GM21447 (cell line): ENCODE data around the gene CDC20.

ENCODE experiments used
- ATAC-seq: cut with Tn5 transposase; IDR thresholded peaks from one replicate; pipeline ENCODE4 v1.9.1; 2021; ENCODE audit not compliant: unreplicated experiment

The CDC20 gene

DNA sequence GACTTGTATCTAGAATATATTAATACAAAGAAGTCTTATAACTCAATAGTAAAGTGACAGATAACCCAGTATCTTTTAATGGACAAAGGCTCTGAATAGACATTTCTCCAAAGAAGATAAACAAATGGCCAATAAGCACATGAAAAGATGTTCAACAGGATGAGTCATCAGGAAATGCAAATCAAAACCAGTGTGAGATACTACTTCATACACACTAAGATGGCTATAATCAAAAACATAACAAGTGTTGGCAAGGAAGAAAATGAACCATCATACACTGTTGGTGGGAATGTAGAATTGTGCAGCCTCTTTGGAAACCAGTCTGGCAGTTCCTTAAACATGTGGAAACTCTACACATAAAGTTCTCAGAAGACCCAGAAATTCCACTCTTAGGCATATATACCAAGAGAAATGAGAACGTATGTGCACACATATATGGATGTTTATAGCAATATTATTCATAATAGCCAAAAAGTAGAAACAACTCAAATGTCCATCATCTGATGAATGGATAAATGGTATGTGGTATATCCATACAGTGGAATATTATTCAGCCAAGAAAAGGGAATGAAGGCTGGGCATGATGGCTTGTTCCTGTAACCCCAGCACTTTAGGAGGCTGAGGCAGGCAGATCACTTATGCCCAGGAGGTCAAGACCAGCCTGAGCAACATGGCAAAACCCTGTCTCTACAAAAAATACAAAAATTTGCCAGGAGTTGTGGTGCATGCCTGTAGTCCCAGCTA is 31.1 kb upstream of the CDC20 start:
- no peak for ATAC-seq

DNA sequence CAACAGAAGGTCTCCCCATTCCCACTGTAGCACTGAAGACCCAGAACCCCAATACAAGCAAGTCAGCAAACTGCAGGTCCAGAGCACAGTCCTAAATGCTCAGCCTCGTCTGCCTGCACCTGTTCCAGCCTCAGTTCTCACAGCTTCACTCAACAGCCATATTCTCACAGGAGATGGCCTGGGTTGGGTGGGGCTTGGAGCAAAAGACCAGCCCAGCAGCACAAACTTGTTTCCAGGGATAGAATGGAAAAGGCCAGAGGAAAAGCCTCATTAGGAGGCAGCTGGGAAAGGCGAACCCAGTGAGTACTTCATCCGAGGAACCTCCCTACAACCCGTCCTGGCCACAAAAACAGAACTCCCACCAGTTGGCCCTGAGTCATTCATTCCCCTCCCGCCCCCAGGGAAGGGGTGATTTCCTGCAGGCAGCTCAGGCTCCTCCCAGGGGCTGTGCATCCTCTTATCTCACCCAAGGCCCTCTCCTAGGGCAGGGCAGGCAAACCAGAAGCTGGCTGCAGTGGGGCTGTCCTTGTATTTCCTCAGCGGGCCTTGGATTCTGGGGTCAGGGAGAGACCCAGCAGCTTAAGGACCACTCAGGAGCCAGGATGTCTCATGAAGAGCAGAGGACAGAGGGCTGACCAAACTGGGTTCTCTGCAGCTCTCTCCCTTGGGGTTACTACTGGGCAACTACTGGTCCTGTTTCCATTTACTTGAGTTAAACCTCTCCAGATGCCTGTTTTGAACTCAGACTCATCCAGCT is 28.6 kb upstream of the CDC20 start:
- no peak for ATAC-seq

DNA sequence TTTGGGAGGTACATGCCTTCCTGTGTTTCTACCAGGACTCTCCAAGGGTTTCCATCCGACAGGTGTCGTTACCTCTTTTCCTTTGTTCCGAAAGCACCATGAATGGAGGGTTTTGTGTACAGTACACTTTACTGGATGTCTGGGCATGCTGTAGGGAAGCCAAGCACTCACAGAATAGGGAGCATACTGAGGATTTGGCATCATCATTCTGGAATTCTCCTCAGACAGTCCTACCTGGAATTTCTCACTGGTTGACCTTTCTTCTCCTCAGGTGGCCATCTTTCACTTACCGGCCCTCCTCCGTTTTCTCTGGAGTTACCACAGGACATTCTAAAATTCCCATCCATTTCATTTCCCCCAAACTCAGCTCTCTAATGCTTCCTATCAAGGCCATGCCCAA is 27.1 kb upstream of the CDC20 start:
- no peak for ATAC-seq

DNA sequence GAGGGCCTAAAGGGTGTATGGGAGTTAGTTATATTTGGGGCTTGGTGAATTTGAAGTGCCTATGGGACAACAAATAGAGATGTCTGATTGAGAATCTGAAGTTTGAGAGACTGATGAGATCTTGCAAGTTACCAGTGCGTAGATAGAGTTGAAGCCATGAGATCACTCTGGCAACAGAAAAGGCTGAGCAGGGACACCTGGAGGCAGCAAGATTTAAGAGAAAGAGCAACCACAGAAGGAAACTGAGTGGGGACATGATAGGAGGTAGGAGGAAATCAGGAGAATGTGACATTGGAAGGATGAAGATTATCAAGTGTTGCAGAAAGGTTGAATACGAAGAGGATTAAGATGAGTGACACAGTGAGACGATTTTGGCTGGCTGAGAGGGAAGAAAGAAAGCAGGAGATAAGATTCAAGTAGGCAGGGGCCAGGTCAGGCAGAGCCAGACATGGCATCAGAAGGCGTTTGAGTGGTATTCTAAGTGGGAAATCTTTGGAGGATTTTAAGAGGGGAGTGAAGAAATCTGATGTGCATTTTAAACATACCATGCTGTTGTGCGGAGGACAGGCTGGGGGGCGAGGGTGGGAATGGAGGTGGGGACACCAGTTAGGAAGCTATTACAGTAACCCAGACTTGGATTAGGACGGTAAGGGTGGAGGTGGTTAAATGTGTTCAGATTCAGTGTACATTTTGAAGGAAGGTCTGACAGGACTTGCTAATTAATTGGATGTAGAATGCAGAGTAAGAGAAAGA is 24.2 kb upstream of the CDC20 start:
- no peak for ATAC-seq

DNA sequence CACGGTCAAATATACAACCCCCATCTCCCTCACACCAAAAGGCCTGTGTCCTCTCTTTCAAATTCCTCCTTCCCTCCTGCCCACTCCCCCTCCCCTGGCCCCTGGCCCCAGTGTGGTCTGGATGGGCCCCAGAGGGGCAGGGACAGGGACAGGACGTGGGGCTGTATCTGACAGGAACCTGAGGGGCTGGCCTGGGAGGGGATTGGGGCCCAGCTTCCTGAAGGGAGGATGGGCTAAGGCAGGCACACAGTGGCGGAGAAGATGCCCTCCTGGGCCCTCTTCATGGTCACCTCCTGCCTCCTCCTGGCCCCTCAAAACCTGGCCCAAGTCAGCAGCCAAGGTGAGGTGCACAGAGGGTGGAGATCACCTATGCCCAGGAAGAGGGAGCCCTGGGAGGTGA is 21.2 kb upstream of the CDC20 start, which contains the start of gene MPL:
Gene MPL (plus strand): TSS at position 231 of the 400 bp plus-strand sequence. CDS start 31 bp downstream, at position 262.
- no peak for ATAC-seq

DNA sequence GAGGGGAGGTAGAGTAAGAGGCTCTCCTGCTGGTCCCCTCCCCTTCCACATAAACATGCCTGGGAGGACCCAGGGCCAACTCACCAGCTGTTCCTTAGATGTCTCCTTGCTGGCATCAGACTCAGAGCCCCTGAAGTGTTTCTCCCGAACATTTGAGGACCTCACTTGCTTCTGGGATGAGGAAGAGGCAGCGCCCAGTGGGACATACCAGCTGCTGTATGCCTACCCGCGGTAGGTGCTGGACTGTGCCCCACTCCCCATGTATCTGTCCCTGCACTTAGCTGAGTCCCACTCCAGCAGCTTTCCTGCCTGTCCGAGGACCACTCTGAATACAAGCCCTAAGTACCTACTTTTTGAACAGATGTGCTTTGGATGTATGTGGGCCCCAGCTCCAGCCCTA is 20.8 kb upstream of the CDC20 start:
- ATAC-seq = no peak

DNA sequence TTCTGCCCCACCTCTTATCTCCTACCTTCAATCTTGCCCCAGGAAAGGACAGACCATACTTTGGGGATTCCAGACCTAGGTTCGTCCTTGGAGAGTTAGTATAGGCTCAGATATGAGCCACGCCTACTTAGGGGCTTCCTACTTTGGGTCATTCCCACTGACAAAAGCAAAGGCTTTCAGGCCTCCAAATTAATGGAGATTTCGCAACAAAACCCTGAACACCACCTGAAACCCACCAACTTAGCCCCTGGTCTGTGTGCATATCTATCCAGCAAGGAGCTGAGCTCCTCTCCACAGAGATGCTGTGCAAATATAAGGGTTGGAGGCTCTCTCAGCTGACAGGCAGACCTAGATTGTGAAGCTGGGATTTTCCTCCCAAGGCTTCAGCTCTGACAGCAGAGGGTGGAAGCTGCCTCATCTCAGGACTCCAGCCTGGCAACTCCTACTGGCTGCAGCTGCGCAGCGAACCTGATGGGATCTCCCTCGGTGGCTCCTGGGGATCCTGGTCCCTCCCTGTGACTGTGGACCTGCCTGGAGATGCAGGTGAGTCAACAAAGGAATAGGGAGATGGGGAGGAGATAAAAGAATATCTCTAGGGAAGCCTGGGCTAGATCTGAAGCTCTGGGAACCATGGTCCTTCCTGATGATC is 19.1 kb upstream of the CDC20 start:
- no peak for ATAC-seq

DNA sequence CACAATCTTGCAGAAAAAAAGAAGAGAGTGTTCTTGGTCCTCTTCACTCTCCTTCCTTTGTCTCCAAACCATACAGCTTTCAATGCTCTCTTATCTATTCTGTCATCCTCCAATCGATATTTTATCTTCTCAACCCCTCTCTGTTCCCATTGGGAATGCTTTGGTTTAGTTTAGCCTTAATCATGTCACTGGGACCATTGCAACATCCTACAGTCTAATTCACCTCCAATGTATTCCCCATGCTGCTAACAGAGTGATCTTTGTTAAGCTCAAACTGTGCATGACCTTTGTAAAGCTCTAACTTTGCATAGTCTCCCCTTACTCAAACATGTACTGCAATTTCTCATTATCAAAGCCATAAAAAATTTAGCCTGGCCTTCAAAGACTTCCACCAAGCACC is 18.2 kb upstream of the CDC20 start:
- no peak for ATAC-seq

DNA sequence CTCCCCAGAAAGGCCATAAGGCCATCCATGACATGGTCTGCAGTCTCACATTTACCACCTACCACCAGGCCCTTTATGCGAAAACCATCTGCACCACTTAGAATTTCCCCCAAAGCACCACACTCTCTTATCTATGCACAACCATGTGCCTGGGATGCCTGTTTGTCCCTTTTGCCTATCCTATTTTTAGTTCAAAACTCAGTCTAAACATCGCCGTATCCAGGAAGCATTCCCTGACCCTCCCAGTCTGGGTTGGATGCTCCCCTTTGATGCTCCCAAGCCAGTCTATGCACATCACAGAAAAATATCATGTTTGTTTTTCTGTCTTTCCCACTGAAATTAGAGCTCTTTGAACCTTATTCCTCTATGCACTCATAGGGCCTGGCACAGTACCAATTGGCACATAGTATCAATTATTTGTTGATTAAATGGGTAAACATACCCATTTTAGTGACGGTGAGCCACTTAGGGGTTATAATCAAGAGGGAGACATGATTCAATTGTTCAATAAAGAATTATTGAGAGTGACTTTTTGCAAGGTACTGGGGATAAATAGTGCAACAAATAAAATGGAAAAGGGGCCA is 14.4 kb upstream of the CDC20 start:
- ATAC-seq = no peak

DNA sequence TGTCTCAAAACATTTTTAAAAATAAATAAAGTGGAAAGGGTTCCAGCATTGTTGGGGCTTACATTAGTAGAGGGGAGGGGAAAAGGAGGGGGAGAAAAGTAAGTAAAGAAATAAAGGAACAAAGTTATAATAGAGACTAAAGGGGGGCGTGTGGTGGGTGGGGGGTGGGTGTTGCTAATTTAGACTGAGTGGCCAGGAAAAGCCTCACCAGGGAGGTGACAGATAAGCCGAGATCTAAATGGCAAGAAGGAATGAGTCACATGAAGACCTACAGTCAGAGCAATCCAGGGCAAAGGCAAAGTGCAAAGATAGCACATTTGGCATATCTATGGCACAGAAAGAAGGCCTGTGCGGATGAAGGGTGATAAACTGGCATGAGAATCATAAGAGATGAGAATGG is 13.7 kb upstream of the CDC20 start:
- no peak for ATAC-seq

DNA sequence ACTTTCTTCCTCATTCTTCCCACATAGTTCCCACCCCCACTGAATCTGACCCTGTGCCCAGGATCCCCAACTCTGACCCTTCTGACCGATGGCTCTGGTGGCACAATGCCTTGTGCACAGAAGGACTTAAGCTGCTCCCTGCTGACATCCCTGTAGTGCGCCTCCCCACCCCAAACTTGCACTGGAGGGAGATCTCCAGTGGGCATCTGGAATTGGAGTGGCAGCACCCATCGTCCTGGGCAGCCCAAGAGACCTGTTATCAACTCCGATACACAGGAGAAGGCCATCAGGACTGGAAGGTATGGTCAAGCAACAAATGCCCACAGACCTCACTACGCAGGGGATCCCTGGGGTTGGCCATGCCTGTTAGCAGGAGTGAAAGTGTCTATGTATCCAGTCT is 12.1 kb upstream of the CDC20 start:
- ATAC-seq = no peak

DNA sequence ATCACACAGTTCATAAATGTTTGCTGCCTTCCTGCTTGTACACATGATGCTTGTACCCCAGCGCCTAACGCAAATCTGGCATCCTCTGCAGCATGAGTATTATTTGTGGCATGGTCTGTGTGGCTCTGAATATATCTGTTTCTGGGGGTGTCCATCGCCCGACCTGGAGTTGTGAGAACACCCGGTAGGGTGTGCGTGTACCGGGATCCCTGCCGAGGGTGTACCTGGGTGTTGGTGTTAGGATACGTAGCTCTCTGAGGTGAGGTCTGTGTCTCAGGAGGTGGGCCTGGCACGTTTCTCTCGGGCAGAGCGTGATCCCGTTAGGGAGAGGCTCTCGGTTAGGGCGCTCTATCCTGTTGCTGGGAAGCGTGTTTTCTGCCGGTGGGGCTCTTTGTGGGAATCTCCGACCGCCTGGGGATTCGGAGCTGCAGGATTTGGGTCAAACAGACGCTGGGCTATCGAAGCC is 10.4 kb upstream of the CDC20 start:
- ATAC-seq = no peak

DNA sequence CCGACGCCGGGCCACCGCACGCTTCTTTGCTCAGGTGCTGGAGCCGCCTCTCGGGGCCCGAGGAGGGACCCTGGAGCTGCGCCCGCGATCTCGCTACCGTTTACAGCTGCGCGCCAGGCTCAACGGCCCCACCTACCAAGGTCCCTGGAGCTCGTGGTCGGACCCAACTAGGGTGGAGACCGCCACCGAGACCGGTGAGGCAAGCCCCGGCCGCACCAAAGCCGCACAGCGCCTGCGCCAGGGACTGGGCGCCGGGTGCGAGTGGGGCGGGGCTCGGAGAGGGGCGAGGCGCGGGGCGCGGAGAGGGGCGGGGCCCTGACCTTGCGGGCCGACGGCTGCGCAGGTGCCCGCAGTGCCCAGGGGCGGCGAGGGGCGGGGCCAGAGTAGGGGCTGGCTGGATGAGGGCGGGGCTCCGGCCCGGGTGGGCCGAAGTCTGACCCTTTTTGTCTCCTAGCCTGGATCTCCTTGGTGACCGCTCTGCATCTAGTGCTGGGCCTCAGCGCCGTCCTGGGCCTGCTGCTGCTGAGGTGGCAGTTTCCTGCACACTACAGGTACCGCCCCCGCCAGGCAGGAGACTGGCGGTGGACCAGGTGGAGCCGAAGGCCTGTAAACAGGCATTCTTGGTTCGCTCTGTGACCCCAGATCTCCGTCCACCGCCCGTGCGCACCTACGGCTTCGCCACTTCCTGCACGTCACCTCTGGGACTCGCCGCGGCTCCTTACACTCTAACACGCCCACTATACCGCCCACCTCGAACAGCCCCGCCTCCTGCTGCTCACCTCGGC is 9.8 kb upstream of the CDC20 start:
- ATAC-seq = peak; percentile 81

DNA sequence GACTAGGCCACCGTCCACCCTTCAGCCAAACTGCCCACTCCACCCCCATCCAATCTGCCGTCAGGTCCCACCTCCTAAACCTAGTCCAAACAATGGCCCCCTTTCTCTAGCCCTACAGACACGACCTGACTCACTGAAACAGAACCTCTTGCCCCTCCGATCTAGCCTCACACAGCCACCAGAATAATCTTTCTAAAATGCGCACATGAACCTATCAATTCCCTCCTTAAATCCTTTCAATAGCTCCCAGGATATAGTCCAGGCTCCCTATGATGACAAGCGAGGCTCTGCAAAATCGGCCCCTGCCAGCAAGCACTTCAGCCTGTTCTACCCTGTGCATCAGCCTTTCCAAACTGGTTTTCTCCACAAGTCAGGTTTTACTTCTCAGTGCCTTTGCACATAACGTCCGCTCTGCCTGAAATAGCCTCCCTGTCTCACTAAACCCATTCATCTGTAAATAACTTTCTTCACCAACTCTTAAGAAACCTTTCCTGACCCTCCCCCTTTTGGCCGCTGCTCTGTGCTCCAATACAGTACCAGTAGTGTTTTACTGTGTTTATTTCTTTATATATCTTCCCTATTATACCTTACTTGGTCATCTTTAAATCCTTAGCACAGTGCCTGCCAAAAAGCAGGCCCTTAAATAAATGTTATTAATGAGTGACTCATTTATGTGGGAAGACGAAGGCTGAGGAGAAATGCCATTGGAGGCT is 9.0 kb upstream of the CDC20 start:
- no peak for ATAC-seq

DNA sequence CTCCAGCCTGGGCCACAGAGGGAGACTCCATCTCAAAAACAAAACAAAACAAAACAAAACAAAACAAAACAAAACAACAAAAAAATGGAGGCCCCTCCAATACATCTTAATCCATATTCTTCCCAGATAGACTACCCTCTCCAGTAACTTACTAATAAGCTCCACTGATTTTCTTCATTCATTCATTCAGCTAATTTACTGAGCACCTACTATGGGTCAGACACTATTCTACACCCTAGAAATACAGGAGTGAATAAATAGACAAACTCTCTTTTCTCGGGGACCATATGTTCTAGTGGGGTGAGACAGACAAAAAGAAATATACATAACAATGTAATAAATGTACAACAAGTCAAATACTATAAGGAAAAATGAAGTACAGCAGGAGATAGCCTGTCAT is 7.8 kb upstream of the CDC20 start:
- no peak for ATAC-seq

DNA sequence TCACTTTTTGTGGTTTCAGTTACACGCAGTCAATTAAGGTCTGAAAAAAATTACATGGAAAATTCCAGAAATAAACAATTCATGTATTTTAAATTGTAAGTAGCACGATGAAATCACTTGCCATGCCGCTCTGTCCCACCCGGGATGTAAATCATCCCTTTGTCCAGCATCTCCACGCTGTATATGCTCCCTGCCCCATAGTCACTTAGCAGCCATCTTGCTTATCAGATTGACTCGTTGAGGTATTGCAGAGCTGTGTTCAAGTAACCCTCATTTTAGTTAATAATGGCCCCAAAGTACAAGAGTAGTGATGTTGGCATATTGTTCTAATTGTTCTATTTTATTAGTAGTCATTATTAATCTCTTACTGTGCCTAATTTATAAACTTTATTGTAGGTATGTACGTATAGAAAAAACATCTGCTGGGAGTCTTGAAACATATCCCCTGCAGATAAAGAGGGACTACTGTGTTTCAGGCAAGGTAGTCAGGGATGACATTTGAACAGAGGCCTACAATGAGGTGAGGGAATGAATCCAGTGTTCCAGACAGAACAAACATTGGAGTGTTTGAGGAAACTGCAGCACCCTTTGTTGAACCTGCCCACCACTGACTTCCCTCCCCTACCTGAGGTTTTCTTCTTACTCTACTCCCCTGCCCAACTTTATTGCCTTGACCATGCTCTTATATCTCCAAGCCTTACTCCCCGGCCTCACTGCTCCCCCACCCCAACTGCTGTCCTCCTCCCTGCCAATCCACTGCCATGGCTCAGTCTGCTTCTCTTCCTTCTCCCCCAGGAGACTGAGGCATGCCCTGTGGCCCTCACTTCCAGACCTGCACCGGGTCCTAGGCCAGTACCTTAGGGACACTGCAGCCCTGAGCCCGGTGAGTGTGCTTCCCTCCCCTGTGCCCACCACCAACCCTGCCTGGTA is 7.1 kb upstream of the CDC20 start:
- ATAC-seq = no peak

DNA sequence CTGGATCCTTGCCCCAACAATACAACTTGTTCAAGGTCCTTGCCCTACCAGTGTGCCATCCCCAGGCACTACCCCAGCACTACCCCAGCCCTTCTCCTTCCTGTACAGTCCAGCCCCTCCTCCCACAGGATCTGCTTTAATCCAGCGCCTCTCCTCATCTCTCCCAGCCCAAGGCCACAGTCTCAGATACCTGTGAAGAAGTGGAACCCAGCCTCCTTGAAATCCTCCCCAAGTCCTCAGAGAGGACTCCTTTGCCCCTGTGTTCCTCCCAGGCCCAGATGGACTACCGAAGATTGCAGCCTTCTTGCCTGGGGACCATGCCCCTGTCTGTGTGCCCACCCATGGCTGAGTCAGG is 6.5 kb upstream of the CDC20 start:
- no peak for ATAC-seq

DNA sequence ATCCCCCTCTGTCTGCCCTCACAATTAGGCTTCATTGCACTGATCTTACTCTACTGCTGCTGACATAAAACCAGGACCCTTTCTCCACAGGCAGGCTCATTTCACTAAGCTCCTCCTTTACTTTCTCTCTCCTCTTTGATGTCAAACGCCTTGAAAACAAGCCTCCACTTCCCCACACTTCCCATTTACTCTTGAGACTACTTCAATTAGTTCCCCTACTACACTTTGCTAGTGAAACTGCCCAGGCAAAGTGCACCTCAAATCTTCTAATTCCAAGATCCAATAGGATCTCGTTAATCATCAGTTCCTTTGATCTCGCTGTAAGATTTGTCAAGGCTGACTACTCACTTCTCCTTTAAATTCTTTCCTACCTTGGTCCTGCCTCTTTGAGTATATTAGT is 5.9 kb upstream of the CDC20 start:
- no peak for ATAC-seq
